VCaP (cell line): ENCODE measurements around the gene DLL1.

Experiments used
- H3K27ac ChIP-seq: fragments of 450-650 bp; 2 replicates; pipeline ENCODE4 v1.5.1; 2017
- TF ChIP-seq, protein P1 (sequence below): fragments of 450-650 bp; conservative IDR thresholded peaks from 2 replicates; pipeline ENCODE4 v1.5.1; 2017; ENCODE audit warnings: mild to moderate bottlenecking, moderate library complexity

The DLL1 gene

DNA sequence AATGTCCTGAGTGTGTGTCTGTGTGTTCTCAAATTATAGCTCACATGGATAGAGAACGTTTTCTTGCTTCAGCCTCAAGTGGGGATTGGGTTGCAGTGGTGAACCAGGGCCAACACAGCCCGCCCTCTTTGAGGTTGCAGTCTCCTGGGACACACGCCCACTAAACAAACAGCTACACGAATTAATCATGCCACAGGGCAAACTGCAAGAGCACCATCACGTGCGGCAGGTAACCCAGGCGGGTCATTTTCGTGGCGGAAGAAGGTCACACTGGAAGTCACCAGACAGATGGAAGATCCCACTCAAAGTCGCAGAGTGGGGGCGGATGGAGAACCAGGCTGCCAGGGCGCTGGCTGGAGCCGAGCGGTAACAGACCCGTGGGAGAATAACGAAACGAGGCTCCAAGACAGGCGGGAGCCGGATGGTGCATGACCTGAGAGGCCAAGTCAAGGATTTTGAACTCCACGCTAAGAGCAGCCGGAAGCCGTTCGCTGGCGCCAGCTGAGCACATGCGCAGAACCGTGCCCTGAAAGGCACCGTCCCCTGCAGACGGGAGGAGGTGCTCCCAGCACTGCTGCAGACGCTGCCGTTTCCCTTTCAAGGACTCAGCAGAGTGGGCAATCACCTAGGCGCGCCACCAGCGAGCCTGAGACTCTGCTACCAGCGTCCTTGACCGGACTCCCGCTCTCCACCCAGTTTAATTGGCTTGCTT lies 10.7 kb downstream of the DLL1 start:
- no peak overlapping the region for H3K27ac ChIP-seq

DNA sequence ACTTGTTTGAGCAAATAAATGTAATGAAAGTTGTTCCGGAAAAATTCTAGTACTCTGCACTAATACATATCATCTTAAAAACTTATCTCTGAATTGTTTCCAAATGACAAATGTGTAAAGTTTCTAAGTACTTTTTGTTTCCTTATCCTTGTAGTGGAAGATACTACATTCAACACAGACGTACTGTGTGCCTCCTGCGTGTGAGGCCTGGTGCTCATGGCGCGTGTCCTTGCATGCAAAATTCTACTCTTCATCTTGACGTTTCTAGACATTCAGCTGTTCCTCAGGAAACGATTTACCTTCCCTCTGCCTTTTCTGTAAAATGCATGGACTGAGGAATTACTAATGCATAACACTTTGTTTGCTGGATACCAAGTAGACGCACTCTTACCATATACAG lies 11.5 kb downstream of the DLL1 start:
- H3K27ac ChIP-seq, result no peak overlapping the region
- TF ChIP-seq, protein P1, sequence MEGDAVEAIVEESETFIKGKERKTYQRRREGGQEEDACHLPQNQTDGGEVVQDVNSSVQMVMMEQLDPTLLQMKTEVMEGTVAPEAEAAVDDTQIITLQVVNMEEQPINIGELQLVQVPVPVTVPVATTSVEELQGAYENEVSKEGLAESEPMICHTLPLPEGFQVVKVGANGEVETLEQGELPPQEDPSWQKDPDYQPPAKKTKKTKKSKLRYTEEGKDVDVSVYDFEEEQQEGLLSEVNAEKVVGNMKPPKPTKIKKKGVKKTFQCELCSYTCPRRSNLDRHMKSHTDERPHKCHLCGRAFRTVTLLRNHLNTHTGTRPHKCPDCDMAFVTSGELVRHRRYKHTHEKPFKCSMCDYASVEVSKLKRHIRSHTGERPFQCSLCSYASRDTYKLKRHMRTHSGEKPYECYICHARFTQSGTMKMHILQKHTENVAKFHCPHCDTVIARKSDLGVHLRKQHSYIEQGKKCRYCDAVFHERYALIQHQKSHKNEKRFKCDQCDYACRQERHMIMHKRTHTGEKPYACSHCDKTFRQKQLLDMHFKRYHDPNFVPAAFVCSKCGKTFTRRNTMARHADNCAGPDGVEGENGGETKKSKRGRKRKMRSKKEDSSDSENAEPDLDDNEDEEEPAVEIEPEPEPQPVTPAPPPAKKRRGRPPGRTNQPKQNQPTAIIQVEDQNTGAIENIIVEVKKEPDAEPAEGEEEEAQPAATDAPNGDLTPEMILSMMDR, result no peak

More for the DNA sequence above, 10.7 kb downstream of the DLL1 start:
- TF ChIP-seq, protein P1, result no peak

DNA sequence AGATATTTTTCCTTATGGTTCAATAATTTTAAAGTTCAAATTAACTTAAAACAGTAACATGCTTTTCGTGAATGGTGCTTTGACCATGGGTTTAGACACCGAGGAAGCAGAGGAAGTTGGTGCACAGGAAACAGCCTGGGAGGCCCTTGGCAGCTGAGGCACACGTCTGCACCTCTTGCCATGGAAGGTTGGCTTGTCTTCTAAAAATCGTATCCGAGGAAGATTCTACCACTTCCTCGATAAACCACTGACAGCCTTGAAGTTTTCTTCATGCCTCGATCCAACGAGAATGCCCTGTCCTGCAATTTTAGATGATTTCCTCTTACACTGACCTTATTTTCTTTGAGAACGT lies 12.2 kb downstream of the DLL1 start:
- H3K27ac ChIP-seq, result no peak overlapping the region
- TF ChIP-seq, protein P1, result no peak

GRCh38 chr6:170277893-170278742 lies 12.8 kb downstream of the DLL1 start:
- TF ChIP-seq, protein P1, result no peak
- H3K27ac ChIP-seq, result no peak overlapping the region

DNA sequence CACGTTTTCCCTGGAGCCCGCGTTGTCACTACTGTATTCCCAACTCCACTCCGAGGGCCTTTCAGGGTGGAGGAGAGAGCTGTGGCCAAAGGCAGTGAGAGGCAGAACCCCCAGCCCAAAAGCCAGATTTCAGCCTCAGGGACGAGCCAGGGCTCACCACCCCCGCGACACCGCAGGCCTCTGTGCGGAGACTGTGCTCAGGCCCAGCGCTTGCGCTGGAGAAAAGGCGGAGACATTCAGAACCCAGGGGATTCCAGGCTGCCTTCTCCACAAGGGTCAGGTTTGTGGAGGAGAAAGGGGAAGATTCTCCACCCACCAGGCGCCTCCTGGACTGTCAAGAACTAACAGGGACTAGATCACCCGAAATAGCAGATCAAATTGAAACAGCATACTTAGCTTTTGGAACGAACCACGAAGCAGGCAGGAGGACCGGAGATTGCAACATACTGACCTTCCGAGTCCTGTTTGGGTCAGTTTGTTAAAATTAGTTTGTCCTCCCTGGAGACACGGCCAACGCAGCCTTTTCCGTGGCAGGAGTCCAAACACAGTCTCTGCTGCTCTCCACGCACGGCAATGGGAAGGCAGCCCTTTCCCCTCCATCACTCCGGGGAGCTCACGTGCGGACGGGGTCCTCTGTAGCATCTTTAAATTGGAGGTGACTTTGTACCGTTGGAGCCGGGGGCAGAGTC lies 14.4 kb downstream of the DLL1 start:
- H3K27ac ChIP-seq, result no peak overlapping the region
- TF ChIP-seq, protein P1, result no peak

DNA sequence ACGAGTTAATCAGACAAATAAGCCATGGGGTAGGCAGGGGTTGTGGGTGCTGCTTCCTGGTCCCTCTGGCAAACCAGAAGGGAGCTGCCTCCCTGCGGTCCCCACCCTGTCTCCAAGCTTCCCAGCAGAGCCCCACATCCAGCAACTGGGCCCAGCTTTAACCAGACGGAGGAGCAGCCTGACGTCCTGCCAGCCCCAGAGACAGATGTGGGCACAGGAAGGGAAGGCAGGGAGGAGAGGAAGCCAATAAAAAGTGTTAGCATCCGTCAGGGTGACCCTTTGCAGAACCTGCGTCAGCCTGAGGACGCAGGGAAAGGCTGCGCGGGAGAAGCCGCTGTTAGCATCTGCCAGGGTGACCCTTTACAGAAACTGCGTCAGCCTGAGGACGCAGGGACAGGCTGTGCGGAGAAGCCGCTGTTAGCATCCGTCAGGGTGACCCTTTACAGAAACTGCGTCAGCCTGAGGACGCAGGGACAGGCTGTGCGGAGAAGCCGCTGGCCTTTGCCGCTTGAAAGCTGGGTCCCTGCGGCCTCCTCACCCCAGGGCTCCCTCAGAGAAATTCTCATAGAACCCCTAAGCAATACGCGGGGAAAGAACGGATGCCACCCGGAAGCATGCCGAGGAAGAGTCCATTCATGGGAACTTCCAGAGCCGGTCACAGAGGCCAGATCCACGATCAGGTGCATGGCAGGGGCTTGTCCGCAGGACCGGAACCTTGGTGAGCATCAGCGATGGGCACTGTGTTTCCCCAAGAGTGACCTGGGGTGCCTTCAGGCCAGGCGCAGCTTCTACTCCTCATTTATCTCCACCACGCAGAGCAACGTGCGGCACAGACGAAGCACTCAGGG lies 15.9 kb downstream of the DLL1 start:
- H3K27ac ChIP-seq, result no peak overlapping the region
- TF ChIP-seq, protein P1, result no peak
